Measurements from ENCODE around the gene ZNF860. TPM values are rescaled to one million over a fixed set of nuclear protein-coding genes. Genes with fewer than 3 reads are reported as not detected.
"Not testable (repeated sequence)": the region's sequence is repeated elsewhere in the genome, so short reads cannot be mapped to it uniquely, and the experiment has no call there.

The ZNF860 gene
- total RNA-seq, 1 experiment from 2014 or later = 5.9 TPM

DNA sequence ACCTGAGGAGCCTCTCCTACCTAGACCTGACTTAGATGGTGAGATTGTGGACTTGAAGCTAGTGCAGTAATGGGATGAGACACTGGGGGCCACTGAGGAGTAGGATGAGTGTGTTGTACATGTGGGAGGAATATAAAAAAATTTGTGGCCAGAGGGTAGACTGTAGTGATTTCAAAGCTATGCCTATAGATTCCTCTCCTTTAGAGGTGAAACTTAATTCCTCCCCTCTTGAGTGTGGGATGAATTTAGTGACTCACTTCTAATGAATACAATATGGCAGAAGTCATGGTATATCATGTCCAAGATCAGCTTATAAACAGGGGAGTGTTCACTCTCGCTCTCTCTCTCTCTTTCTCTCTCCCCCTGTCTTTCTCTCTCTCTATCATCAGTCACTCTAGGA is 6.7 kb downstream of the ZNF860 start:
- POLR2A ChIA-PET = no interaction called here
- Mint-ChIP-seq H3K4me1 (ENCODE audit: low read depth, unreplicated experiment) (no peaks in the 10 kb centered on the region), H3K9me3 (ENCODE audit: unreplicated experiment) (no peaks in the 10 kb centered on the region), H3K4me3 (ENCODE audit: unreplicated experiment) (no peak overlapping the region), H3K27ac (ENCODE audit: unreplicated experiment) (no peak overlapping the region), H3K27me3 (ENCODE audit: insufficient read depth, unreplicated experiment) (no peaks in the 10 kb centered on the region), H3K36me3 (ENCODE audit: insufficient read depth, unreplicated experiment) (peaks cover 13% of the 10 kb centered on the region)
- Histone ChIP-seq H3K27me3 (replicated peaks; ENCODE audit: control insufficient read depth, insufficient read depth, low read length) (no peaks in the 10 kb centered on the region), H3K9me3 (peaks cover 3% of the 10 kb centered on the region; the same call in 1 of the 2 replicates), H3K4me1 (peaks cover 7% of the 10 kb centered on the region), H3K36me3 (ENCODE audit: control insufficient read depth, insufficient read depth, low read length) (no peaks in the 10 kb centered on the region), H3K4me3 (ENCODE audit: low read depth, low read length) (no peak overlapping the region)
- intact Hi-C loops (cut with micrococcal nuclease; ENCODE audit: unreplicated experiment) = no loop called here
- DNase-seq = no peak
- no TSS peak for BruUV-seq (replicated peaks)
- TF ChIP-seq, protein P1, sequence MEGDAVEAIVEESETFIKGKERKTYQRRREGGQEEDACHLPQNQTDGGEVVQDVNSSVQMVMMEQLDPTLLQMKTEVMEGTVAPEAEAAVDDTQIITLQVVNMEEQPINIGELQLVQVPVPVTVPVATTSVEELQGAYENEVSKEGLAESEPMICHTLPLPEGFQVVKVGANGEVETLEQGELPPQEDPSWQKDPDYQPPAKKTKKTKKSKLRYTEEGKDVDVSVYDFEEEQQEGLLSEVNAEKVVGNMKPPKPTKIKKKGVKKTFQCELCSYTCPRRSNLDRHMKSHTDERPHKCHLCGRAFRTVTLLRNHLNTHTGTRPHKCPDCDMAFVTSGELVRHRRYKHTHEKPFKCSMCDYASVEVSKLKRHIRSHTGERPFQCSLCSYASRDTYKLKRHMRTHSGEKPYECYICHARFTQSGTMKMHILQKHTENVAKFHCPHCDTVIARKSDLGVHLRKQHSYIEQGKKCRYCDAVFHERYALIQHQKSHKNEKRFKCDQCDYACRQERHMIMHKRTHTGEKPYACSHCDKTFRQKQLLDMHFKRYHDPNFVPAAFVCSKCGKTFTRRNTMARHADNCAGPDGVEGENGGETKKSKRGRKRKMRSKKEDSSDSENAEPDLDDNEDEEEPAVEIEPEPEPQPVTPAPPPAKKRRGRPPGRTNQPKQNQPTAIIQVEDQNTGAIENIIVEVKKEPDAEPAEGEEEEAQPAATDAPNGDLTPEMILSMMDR (IDR thresholded peaks at IDR 0.05; ENCODE audit: insufficient read depth in 1 of 2, low read depth in 1 of 2, low read length in 1 of 2, severe bottlenecking in 1 of 2, unreplicated experiment in 1 of 2) = no peak
- CTCF ChIA-PET = no interaction called here

DNA sequence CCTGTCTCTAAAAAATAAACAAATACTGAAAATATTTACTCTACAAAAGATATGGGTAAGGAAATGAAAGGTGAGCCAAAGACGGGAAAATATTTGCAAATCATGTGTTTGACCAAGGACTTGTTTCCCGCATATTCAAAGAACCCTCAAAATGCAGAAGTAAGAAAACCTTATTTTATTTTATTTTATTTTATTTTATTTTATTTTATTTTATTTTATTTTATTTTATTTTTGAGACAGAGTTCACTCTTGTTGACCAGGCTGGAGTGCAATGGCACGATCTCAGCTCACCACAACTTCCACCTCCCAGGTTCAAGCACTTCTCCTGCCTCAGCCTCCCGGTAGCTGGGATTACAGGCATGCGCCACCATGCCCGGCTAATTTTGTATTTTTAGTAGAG is 11.4 kb downstream of the ZNF860 start:
- H3K4me1 Mint-ChIP-seq (ENCODE audit: low read depth, unreplicated experiment); H3K9me3 Mint-ChIP-seq (ENCODE audit: unreplicated experiment); H3K9me3 ChIP-seq; H3K27me3 Mint-ChIP-seq (ENCODE audit: insufficient read depth, unreplicated experiment); H3K4me3 ChIP-seq (ENCODE audit: low read depth, low read length); H3K4me3 Mint-ChIP-seq (ENCODE audit: unreplicated experiment); H3K4me1 ChIP-seq; H3K36me3 Mint-ChIP-seq (ENCODE audit: insufficient read depth, unreplicated experiment); POLR2A ChIA-PET; intact Hi-C loops (cut with micrococcal nuclease; ENCODE audit: unreplicated experiment); BruUV-seq (replicated peaks); CTCF ChIA-PET; DNase-seq; H3K27ac Mint-ChIP-seq (ENCODE audit: unreplicated experiment); H3K36me3 ChIP-seq (ENCODE audit: control insufficient read depth, insufficient read depth, low read length); H3K27me3 ChIP-seq (replicated peaks; ENCODE audit: control insufficient read depth, insufficient read depth, low read length): not testable (repeated sequence)

DNA sequence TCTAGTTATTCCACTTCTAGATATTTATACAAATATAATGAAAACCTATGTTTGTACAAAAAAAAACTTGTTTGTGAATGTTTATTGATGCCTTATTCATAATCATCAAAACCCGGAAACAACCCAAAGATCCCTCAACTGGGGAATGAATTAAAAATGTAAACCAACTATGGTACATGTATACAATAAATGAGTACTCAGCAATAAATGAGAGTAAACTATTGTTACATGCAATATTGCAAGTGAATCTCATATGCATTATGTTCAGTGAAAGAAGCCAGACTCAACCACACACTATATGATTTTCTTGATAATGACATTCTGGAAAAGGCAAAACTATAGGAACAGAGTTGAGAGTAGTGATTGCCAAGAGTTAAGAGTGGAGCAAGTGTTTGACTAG is 12.3 kb downstream of the ZNF860 start:
- Histone ChIP-seq H3K4me1 (no peaks in the 10 kb centered on the region), H3K36me3 (ENCODE audit: control insufficient read depth, insufficient read depth, low read length) (no peaks in the 10 kb centered on the region), H3K27me3 (replicated peaks; ENCODE audit: control insufficient read depth, insufficient read depth, low read length) (no peaks in the 10 kb centered on the region), H3K4me3 (ENCODE audit: low read depth, low read length) (no peak overlapping the region), H3K9me3 (peaks cover 3% of the 10 kb centered on the region; the same call in 1 of the 2 replicates)
- H3K4me1 Mint-ChIP-seq (ENCODE audit: low read depth, unreplicated experiment) = no peaks in the 10 kb centered on the region
- H3K4me3 Mint-ChIP-seq (ENCODE audit: unreplicated experiment) = no peak overlapping the region
- BruUV-seq (replicated peaks) = no TSS peak
- H3K36me3 Mint-ChIP-seq (ENCODE audit: insufficient read depth, unreplicated experiment) = no peaks in the 10 kb centered on the region
- DNase-seq = no peak
- CTCF ChIA-PET = no interaction called here
- peaks cover 10% of the 10 kb centered on the region for H3K9me3 Mint-ChIP-seq (ENCODE audit: unreplicated experiment)
- intact Hi-C loops (cut with micrococcal nuclease; ENCODE audit: unreplicated experiment) = no loop called here
- no peak overlapping the region for H3K27ac Mint-ChIP-seq (ENCODE audit: unreplicated experiment)
- H3K27me3 Mint-ChIP-seq (ENCODE audit: insufficient read depth, unreplicated experiment) = no peaks in the 10 kb centered on the region
- POLR2A ChIA-PET = no interaction called here
- TF ChIP-seq, protein P1 (IDR thresholded peaks at IDR 0.05; ENCODE audit: insufficient read depth in 1 of 2, low read depth in 1 of 2, low read length in 1 of 2, severe bottlenecking in 1 of 2, unreplicated experiment in 1 of 2) = no peak

DNA sequence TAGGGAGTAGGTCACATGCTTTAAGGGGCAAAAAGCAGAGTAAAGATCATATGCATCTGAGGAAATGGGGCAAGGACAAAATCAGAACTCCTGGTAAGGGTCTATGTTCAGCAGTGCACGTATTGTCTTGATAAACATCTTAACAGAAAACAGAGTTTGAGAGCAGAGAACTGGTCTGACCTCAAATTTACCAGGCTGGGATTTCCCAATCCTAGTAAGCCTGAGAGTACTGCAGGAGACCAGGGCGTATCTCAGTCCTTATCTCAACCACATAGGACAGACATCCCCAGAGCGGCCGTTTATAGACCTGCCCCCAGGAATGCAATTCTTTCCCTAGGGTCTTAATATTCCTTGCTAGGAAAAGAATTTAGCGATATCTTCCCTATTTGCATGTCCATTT is 13.5 kb downstream of the ZNF860 start:
- H3K4me3 ChIP-seq (ENCODE audit: low read depth, low read length); H3K27me3 Mint-ChIP-seq (ENCODE audit: insufficient read depth, unreplicated experiment); intact Hi-C loops (cut with micrococcal nuclease; ENCODE audit: unreplicated experiment); H3K9me3 ChIP-seq; H3K4me1 Mint-ChIP-seq (ENCODE audit: low read depth, unreplicated experiment); H3K36me3 ChIP-seq (ENCODE audit: control insufficient read depth, insufficient read depth, low read length); H3K27me3 ChIP-seq (replicated peaks; ENCODE audit: control insufficient read depth, insufficient read depth, low read length); DNase-seq; H3K27ac Mint-ChIP-seq (ENCODE audit: unreplicated experiment); POLR2A ChIA-PET; H3K4me1 ChIP-seq; H3K4me3 Mint-ChIP-seq (ENCODE audit: unreplicated experiment); CTCF ChIA-PET; BruUV-seq (replicated peaks); H3K9me3 Mint-ChIP-seq (ENCODE audit: unreplicated experiment); H3K36me3 Mint-ChIP-seq (ENCODE audit: insufficient read depth, unreplicated experiment): not testable (repeated sequence)
